GM19043 (cell line): ENCODE results near the gene WDR64.
"Not testable (repeated sequence)": the region's sequence is repeated elsewhere in the genome, so short reads cannot be mapped to it uniquely, and the experiment has no call there.

Experiments used
- ATAC-seq: cut with Tn5 transposase; IDR thresholded peaks from one replicate; pipeline ENCODE4 v1.9.1; 2021; ENCODE audit warnings: low read depth; ENCODE audit not compliant: unreplicated experiment

WDR64 gene

DNA sequence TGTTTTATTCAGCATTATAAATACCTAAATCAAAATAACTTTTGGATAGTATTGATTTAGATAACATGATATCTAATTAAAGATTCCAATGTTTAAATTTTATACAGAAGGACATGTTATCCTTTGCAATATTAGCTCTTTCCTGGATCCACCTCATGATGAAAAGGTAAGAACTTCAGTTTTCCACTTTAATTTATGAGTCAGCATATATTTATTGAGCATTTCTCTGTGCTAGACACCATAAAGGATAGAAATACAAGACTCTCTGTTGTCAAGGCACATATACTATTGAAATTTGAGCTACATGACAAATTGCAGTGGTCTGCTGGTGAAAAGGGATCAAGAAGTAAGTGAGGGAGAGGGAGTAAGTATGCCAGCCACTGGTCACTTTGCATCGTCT is 127.8 kb downstream of the WDR64 start:
- no peak for ATAC-seq

DNA sequence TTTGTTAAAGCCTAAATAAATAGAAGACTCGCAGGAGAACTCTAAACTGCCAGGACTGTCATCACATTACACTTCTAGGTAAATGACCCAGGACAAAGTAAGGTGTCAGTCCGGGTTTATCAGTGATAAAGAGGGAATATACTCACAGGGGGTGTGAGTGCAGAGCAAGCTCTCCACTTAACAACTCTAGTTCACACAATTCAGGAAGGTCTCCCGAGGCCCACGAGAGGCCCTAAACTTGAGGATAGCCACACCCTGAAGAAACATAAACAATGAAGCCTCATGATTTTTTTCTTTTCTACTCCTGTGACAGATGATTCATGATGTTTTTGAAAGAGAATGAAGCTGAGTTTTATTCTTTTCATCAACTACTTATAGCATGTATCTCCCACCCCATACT is 130.3 kb downstream of the WDR64 start:
- ATAC-seq, result no peak

DNA sequence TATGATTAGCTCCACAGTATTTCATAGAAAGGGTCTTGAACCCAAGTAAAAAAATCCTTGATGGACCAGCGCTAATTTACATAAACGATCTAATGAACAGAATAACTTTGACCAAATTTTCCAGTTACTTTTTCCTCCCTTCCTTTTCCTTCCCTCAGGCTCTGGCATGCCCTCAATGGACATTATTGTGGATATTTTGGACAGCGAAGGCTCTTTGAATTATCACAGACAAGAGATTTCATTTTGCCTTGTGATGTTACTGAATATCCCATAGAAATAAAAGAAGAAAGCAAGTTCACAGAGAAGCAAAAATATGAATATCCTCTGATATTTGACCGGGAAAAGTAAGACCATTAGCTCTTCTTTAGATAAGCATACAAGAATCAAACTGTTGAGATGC is 135.6 kb downstream of the WDR64 start:
- ATAC-seq, result no peak

DNA sequence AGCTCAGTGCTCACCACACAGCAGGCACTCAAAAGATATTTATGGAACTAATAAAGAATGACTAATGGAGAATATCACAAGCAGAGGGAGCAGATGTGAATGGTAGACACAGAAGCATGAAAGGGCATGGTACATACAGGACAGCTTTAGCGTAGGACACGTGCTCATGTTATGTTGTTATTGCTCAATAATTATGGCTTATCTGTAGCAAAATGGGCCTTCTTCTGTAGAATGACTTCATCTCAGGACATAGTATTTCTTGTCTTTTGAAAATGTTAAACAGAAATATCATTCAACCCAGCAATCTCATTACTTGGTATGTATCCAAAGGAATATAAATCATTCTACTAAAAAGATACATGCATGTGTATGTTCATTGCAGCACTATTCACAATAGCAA is 137.0 kb downstream of the WDR64 start:
- no peak for ATAC-seq

DNA sequence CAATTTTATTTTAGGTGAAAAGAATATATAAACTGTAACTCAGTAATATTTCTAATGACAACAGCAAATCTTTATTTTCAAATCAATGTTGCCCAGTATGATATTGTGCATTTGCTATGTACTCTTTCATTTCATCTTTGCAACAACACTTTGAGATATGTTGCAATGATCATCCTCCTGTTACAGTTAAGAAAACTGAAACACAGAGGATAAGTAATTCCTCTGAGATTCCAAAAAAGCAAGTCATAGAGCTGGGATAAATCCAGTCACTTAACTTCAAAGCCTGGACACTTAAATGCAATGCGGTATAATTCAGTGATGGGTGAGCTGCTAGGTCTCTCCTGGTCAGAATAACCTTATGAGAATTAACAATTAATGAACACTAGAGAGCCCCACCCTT is 147.3 kb downstream of the WDR64 start:
- no peak for ATAC-seq

DNA sequence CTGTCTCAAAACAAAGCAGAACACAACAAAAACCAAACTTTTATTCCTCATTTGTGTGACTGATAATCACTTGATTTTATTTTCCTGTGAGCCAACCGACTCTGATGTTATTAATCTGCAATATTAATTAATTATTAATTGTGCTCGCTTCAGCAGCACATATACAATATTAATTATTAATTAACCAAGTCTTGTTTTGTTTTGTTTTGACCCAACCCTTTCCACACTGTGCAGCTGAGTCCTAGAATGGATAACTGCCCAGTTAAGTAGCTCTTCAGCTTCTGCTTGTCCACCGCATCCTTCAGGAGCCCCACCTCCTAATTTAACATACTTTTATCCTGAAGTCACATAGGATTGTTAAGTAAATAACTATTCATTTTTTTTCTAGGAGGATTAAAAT is 148.6 kb downstream of the WDR64 start:
- no peak for ATAC-seq

DNA sequence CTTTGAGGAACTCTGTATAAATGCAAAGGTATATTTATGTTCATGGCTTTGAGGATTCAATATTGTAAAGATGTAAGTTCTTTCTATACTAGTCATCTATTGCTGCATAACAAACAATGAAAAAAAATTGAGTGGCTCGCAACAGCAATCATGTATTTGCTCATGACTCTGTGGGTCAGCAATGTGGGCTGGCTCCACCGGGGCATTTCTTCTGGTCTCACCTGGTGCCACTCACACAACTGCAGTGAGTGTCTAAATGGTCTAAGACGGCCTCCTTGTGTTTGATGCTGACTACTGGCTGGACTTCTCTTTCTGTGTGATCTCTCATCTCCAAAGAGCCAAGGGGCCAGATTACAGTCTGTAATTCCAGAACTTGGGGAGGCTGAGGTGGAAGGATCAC is 150.8 kb downstream of the WDR64 start:
- ATAC-seq, result no peak

DNA sequence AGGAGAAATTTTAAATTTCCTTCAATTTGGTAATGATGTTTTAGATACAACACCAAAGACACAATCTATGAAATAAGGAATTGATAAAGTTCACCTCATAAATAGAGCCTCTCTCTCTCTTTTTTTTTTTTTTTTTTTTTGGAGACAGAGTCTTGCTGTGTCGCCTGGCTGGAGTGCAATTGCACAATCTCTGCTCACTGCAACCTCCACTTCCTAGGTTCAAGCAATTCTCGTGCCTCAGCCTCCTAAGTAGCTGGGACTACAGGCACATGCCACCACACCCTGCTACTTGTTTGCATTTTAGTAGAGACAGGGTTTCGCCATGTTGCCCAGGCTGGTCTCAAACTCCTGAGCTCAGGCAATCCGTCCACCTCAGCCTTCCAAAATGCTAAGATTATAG is 152.6 kb downstream of the WDR64 start:
- ATAC-seq, result not testable (repeated sequence)

DNA sequence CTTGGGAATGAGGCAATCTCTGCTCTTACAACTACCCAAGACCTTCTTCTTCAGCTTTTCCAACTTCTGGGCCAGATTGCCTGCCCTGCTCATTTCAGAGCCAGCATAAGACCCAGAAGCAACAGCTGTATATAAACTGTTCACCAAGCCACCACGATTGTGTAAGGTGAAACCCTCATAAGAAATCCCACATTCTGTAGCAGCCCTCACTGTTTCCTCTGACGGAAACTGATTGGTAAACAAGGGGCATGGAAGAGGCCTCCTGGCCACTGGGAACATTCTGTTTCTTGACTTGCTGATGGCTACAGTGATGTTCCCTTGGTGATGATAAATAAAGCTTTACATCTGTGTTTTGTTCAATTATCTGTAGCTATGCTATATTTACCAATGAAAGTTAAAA is 156.2 kb downstream of the WDR64 start:
- ATAC-seq, result no peak

DNA sequence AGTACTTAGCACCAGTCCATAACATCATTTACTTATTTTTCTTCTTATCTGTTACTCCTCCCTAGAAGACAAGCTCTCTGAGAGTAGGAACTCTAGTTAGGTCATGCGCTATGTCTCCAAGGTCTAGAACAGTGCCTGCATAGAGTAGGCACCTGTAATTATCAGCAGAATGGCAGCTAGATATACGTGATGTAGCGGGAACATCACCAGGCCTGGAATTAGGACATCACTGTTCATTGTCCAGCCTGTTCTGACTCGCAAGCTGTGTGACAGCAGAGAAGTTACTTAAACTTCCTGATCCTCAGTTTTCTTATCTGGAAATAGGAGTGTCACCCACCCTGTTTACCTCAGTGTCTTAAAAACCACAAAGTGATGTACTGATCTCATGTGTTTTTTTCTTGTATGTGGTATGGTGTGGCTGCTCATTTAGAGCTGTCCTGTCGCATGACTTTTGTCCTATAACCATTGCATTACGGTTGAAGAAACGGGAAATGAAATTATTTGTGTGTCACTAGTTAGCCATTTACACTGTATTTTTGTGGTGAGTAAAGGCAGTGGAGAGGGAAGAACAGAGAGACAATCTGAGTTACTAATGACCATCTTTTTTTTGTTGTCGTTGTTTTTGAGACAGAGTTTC is 158.8 kb downstream of the WDR64 start:
- peak; percentile 85 for ATAC-seq

DNA sequence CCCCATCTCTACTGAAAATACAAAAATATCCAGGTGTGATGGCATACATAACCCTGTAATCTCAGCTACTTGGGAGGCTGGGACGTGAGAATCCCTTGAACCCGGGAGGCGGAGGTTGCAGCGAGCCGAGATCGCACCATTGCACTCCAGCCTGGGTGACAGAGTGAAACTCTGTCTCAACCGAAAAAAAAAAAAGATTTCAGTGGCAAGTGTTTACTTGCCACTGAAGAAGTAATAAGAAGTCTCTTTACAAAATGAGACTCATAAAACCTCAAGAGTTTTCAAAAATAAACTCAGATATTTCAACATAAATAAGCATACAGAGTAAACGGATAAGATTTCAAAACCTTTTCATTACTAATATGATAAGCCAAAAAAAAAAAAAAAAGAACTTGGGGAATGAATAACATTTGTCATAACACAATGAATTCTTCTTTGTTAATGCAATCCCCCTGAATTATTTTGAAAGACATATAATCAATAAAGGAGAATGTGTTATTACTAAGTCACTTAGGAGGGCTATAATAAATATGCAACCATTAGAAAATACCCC is 161.8 kb downstream of the WDR64 start:
- ATAC-seq, result no peak

DNA sequence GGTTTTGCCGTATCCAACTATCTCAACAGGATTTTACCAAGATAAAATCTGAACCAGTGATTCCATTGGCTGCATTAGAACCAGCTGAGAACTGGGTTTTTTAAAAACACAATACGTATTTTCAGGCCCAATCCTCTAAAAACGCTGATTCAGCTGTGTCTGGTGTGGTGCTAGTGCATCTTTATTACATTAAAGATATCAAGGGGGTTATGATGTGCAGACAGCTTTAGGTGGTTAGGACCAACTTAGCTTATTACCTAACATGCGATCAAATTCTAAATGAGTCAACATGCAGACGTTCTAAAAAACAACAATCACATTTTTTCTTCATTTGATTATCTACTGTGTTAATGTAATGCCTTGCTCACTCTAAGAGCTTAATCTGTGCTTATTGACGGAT is 163.9 kb downstream of the WDR64 start:
- ATAC-seq, result no peak

DNA sequence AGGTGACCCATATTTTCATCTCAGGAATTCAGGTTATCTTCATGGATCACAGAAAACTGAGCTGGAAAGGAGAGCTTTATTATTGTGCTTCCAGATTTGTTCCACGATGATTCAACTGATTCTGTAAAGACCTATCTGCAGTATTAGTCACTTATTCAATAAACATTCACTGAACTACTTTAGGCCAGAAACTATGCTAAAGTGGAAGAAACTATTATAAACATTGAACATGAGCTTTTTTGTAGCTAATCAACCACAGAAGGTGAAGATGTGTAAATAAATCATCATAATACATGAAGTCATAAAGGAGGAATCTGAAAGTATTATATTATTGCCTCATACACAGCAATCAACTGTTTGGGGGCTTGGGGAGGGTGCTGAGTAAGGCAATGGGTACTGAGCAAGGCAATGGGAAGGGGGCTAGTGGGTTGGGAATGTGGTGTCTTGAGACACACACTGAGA is 165.3 kb downstream of the WDR64 start:
- ATAC-seq, result no peak

DNA sequence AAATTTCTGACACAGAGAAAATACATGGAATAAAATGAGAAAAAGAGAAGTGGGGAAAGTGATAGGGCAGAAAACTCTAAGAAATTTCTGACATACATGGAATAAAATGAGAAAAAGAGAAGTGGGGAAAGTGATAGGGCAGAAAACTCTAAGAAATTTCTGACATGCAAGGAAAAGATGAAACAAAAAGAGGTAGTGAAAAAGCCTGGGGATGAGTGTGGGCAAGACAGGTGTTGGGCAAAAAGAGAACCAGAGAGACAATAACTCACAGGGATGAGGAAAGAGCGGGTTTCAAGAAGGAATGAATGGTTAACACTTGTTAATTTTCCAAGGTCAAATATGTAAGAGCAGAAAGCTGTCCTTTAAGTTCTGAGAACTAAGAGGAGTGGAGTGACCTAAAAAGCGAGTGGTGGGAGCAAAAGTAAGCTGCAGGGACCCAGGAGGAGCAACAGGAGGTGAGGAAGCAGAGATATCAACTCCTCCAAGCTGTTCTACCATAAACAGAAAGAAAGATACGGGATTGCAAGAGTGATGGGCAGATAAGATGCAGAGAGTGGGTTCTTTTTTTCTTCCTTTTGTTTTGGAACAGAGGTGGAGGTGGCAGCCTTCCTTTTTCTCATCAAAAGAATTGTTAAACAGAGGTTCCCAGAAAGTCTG is 166.0 kb downstream of the WDR64 start:
- no peak for ATAC-seq

DNA sequence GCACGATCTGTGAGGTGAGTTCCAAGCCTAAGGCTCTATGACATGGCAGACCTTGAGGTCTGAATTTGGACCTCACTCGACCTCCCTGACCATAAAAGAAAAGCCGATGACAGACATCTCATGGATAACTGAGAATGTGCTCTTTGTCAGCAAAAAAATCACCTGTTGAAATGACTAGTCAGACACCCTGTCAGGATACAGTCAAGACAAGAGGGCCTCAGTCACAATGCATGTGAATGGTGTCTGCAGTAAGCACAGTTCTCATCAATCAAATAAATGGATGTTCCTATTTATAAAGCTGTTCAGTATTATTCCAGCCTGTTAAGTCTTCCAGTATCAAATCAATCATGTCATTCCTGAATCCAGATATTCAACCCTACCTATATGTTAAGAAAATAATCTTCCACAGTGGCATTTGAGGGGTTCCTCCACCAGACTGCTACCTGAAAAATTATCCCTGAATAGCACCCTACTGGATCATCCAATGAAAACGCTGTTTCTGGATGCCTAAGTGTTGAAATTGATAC is 167.3 kb downstream of the WDR64 start:
- no peak for ATAC-seq

DNA sequence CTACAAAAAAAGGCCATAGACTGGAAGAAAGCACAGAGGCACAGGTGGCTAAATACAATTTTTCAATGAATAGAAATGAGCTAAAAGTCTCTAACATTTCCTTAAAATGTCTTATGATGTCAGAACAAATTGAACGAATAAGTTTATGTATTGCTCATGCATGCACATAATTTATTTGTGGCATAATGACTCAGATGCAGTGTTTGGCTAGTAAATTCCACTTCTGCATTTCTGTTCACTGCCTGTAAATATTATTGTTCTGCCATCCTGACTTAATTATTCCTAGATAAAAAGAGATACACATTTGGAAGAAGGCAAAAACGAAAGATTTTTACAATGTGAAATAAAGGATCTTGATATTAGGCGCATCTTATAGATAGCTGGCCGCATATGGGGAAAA is 169.3 kb downstream of the WDR64 start:
- no peak for ATAC-seq

DNA sequence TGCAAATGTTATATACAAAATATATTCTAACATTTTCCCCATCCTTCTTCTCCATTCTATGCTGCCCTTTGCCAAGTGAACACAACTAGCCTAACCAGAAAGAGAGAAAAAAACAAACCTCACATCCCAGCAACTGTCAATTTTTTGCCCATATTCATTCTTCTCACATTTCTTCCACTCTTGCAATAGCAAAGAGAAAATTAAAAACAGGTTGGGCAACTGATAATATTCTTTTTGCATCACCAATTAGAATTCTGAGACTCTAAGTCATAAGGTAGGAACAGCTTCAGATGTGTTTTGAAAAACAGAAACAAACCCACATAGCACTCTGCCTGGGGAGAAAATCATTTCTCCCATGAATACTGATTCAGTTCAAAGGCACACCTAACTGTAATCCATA is 170.8 kb downstream of the WDR64 start:
- ATAC-seq, result no peak

DNA sequence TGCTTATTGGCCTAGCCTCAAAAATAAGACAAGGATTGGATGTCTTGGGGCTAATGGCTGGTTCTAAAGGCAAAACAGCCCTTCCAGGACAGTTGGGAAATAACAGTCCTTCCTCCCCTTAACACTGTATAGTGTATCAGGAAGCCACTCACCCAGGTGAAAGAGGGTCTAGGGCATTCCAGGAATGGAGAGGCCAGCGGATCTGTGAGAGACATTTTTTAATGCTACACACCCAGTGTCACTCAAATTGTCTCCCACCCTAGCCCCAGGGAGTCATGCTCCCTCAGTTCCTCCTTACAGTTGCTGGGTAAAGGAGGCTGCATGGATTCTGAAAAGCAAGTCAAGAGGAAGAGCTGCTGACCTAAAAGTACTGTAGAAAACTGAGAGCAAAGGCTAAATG is 171.8 kb downstream of the WDR64 start:
- no peak for ATAC-seq

DNA sequence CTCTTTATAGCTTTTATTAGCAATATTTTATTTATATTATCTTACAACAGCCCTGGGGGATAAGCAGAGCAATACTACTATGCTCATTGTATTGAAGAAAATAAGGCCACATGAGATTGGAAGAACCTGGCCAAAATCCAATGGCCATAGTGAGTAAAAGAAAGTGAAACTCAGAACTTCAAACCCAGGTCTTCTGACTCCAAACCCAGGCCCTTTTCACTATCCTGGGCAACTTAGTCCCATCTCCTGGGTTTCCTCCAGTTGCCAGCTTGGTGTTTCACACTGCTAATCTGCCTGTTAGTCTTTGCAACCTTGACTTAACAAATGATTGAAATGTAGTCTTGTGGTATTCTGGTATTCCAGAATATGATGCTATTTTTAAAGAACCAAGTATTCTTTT is 173.5 kb downstream of the WDR64 start:
- no peak for ATAC-seq

DNA sequence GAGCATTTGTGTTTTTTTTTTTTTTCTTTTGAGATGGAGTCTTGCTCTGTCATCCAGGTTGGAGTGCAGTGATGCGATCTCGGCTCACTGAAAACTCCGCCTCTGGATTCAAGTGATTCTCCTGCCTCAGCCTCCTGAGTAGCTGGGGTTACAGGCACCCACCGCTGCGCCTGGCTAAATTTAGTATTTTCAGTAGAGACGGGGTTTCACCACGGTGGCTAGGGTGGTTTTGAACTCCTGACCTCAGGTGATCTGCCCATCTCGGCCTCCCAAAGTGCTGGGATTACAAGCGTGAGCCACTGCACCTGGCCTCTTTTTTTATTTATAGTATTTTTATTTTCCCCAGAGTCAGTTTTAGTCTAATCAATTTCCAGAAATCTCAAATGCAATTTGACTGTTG is 174.5 kb downstream of the WDR64 start:
- ATAC-seq, result not testable (repeated sequence)

DNA sequence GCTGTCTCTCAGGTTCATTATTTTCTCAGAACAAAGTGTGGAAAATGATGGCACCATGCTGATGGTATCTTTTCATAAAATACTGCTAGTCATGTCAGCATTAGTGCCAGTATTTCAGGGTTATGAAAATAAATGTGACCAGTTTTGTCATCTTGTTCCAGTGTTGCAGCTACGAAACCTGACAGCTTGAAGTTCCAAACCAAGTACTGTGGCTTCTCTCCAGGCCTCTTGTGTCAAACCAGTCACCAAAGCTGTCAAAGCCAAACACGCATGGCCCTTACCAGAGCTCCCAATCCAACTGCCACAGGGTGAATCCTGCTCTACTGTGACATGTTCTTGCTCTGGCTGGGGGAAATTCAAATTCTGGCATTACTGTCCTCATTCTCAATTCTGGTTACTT is 175.2 kb downstream of the WDR64 start:
- ATAC-seq, result no peak

DNA sequence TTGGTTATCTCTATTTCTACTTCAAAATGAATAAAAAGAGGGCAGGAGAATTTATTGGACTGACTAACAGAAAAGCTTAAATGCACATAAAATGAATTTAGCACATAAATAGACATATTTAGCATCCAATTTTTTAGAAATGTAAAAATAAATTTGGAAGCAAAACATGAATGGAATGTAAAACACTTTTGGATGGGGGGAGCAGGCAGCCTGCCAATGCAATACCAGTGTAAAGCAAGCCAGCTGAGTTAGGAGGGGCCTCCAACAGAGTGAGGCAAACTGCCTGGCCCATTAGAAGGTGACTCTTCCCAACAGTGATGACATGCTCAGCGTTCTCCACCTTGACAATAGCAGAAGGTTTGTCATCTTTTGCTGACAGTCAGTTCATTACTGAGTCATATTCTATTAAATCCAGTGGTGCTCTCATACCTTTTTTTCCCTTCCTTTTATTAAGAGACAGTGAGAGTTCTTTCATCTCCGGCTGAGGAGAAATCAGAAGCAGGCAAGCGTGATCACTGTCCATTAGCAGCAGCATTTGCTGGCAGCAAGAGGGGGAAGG is 176.5 kb downstream of the WDR64 start:
- ATAC-seq, result no peak
